GF-D8 (cell line): ENCODE measurements around the gene REC8.
"Not testable (repeated sequence)": the region's sequence is repeated elsewhere in the genome, so short reads cannot be mapped to it uniquely, and the experiment has no call there.

ENCODE experiments used
- DNase-seq: peaks from one replicate; lab custom pipeline; 2025; lab: John Stamatoyannopoulos, UW

REC8 gene

DNA sequence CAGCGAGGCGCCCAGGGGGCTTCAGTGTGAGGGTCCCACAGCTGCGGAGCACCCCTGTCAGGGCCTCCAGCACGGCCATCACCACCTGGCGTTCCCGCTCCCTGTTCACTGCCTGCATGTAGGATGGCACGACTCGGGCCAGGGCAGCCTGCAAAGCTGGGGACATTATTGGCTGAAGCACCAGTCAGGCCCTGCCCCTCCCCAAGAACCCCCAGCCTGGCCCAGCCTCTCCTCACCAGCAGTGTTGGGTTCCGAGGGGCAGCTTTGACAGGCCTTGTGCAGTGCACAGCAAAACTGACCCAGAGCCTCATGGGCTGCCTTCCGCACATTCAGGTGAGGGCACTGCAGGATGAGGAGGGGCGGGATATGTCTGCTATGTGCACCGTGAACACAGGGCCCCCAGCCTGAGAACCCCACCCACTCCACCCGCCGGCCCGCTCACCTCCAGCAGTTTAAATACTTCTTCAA lies 11.2 kb downstream of the REC8 start:
- DNase-seq = no peak

GRCh38 chr14:24184104-24184970 lies 12.5 kb downstream of the REC8 start:
- no peak for DNase-seq

- DNase-seq = no peak
Observed at GRCh38 chr14:24185026-24185425, 13.1 kb downstream of the REC8 start.

DNA sequence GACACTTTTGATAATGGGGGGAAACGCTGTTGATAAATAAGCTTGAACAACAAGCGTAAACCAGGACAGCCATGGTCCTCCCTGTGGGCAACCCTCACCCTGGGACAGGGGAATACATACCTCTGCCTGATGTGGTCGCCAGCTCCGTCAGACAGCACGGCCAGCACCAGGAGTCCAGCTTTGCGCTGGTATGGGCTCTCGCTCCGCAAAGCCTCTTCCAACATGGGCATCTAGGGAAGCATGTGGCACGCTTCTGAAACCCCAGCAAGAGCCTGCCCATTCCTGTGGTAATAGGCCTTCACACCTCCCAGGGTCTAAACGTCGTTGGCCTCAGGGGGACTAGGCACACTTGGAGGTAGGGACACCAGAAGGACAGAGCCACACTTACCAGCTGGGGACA lies 13.9 kb downstream of the REC8 start:
- no peak for DNase-seq

- DNase-seq = no peak
Observed at GRCh38 chr14:24186831-24187538, 15.1 kb downstream of the REC8 start.

DNA sequence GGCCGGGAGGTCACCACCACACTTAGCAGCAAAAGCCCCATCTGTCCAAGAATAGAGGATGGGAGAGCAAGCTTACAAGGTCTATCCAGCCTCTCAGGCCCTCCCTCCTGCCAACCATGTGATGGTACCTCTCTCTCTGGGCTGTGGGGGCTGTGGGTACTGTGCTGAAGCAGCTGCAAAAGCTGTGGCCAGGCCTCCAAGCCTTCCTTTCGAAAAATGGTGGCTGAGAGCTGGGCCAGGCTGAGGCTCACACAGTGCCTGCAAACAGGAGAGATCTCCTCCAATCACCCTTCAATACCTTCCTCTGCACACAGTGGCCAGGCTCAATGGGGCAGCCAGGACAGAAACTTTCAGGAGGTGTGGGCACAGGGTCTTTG lies 15.6 kb downstream of the REC8 start:
- no peak for DNase-seq

GRCh38 chr14:24188251-24189058 lies 16.6 kb downstream of the REC8 start, which contains the start of gene IPO4:
Gene IPO4 (minus strand): TSS chr14:24188816. CDS start chr14:24188787, 29 bp downstream.
- peak; percentile 92 for DNase-seq

GRCh38 chr14:24189059-24189375 lies 17.1 kb downstream of the REC8 start:
- no peak for DNase-seq

GRCh38 chr14:24189460-24189859 lies 17.6 kb downstream of the REC8 start:
- DNase-seq = no peak

- no peak for DNase-seq
Observed at GRCh38 chr14:24190416-24190815, 18.5 kb downstream of the REC8 start.

GRCh38 chr14:24192933-24193332 lies 21.1 kb downstream of the REC8 start:
- DNase-seq = no peak

DNA sequence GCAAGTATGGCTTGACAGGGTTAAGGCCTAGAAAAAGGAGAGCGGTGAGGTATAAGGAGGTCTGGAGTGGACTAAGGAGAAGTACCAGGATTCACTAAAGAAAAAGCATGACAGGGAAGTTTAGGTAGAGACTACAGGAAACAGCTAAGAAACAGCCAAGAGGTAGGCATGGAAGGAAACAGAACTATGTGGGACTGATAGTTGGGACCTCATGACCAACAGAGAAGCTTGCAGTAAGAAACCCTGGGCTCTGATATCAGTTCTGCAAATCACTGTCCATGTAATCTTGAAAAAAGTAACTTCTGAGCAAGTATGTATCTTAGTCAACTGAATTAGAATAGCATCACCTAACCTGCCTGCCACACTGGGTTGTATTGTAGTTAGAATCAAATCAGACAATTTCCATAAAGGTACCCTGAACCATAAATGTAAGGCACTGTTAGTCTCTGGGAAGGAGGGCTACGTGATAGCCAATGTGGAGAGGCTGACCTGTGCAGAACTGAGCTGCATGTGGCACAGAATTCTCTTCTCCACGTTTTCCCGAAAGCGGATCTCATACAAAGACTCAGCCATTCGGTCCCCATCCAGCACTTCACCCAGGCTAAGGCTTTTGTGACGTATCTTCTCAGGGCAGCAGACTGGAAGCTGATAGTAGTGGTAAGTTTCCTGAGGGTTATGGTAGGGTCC lies 22.4 kb downstream of the REC8 start:
- DNase-seq = no peak

DNA sequence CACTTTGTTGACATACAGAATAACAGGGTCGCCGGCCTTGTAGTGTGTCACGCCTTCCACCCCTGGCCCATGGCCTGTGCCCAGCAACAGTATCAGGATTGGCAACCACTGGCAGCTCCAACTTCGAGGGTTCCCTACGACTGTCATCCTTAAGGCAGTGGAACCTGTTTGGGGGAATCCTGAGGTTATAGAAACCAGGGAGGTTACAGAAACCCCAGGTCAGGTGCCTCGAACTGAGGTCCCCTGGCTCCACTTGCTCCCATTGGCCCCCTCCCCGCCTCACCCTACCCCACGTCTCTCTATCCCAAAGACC lies 22.9 kb downstream of the REC8 start:
- DNase-seq = no peak

- peak; percentile 72 for DNase-seq
Observed at GRCh38 chr14:24195186-24196070, 23.5 kb downstream of the REC8 start, which contains the start of gene TM9SF1. Gene TM9SF1 (minus strand): TSS chr14:24195441. CDS start chr14:24195019, 422 bp downstream.

GRCh38 chr14:24196071-24197055 lies 24.5 kb downstream of the REC8 start:
- peak; percentile 61 for DNase-seq

GRCh38 chr14:24197056-24197450 lies 25.2 kb downstream of the REC8 start:
- no peak for DNase-seq

GRCh38 chr14:24198814-24199524 lies 27.1 kb downstream of the REC8 start:
- no peak for DNase-seq

DNA sequence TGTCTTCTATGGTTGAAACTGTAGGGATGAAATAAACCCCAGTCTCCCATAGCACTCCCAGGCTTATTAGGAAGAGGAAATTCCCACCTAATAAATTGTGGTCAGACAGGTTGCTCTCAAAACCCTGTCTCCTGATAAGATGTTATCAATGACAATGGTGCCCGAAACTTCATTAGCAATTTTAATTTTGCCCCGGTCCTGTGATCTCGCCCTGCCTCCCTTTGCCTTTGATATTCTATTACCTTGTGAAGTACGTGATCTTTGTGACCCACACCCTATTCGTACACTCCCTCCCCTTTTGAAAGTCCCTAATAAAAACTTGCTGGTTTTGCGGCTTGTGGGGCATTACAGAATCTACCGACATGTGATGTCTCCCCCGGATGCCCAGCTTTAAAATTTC lies 30.7 kb downstream of the REC8 start:
- not testable (repeated sequence) for DNase-seq
